Fibroblast of the aortic adventitia (primary cell): Measurements from ENCODE around the gene CHADL. TPM values are rescaled to one million over a fixed set of nuclear protein-coding genes. Genes with fewer than 3 reads are reported as not detected.

Experiments used
- small RNA-seq: library from RNA; depleted of rRNA; stranded (forward); fragments of <200 nt; gene quantifications from one replicate; pipeline ENCODE3, GENCODE V24; 2012
- total RNA-seq: library from RNA; depleted of rRNA; stranded (reverse); fragments of >200 nt; gene quantifications from 2 replicates; pipeline ENCODE4 v1.2.3, GENCODE V29; 2012; ENCODE audit warnings: low replicate concordance

Gene CHADL
- total RNA-seq, 1 donor: 0.99 TPM

Small RNA genes within 50 kb of the gene (small RNA-seq; reads per million reads assigned to genes)
- not detected for gene MIR6889

Other genes starting within 250 kb of the CHADL start
- 49.0 and 85.5 TPM in 2 replicates for gene EP300, start 148.3 kb downstream of the CHADL start, total RNA-seq
- gene L3MBTL2, start 35.6 kb downstream of the CHADL start, total RNA-seq: 19.6 and 23.9 TPM in 2 replicates
- 78.5 and 89.4 TPM in 2 replicates for gene RANGAP1, start 45.3 kb upstream of the CHADL start, total RNA-seq
- gene ZC3H7B, start 60.6 kb upstream of the CHADL start, total RNA-seq: 33.3 and 45.9 TPM in 2 replicates
- 14.8 and 17.4 TPM in 2 replicates for gene TEF, start 141.0 kb upstream of the CHADL start, total RNA-seq
- gene TOB2, start 205.9 kb upstream of the CHADL start, total RNA-seq: 25.4 and 40.1 TPM in 2 replicates
- gene PHF5A, start 227.8 kb upstream of the CHADL start, total RNA-seq: 34.6 and 35.7 TPM in 2 replicates
- 42.2 and 45.9 TPM in 2 replicates for gene ACO2, start 228.2 kb upstream of the CHADL start, total RNA-seq